Lung microvascular endothelial cell (primary cell): ENCODE measurements around the gene CCDC88C. TPM values are rescaled to one million over a fixed set of nuclear protein-coding genes. Genes with fewer than 3 reads are reported as not detected.

ENCODE experiments used
- DNase-seq, 2 donors: peaks; one replicate each; pipeline versions ENCODE4 v3.0.0 to v3.0.0-alpha.2; 2010; ENCODE audit warnings: low read depth in 2 of 2
- total RNA-seq: library from RNA; depleted of rRNA; stranded (reverse); fragments of >200 nt; gene quantifications from 2 replicates; pipeline ENCODE4 v1.2.1, GENCODE V29; 2014

The CCDC88C gene
- total RNA-seq, 1 donor from 2014 or later, result 13.7 TPM

GRCh38 chr14:91399868-91400640 lies 17.6 kb downstream of the CCDC88C start:
- DNase-seq, result peak in 1 of 2 donors; percentile 21

DNA sequence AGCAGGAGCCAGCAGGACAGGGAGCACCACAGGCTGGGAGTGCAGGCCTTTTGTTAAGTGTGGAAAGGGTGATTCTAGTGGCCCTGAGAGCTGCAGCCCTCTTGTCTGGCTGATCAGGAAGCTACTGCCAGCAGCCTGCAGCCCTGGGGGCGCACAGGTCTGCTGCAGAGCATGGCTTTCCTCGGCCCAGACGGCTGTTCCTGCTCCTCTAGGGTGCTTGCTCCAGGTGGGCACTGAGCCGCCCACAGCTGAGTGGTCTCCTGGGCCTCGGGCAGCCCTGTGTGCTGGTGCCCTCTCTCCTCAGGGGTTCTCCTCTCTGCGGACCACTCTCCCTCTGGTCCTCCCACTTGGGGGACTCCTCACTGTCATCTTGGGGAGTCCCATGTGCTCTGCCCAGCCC lies 18.9 kb downstream of the CCDC88C start:
- DNase-seq, result no peak

DNA sequence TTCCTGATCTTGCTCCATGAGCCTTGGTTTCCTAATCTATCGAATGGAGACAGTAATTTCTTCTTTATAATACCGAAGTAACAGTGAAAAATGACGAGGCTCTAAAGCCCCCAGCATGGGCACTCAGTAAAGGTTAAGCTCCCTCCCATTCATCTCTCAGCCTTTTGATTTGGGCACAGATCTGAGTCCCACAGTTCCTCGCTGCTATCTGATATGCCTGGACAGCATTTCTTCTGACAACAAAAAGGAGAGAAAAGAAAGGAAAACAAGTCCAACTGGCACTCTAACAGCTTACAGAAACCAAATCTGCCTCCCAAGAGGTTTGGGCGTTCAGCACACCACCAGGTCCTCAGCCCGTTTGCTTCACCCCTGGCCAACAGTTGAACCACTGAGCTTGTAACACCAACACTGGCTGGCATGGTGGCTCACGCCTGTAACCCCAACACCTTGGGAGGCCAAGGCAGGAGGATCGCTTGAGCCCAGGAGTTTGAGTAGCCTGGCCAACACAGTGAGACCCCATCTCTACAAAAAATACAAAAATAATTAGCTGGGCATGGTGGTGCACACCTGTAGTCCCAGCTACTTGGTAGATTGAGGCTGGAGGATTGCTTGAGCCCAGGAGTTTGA lies 19.5 kb downstream of the CCDC88C start:
- no peak for DNase-seq

DNA sequence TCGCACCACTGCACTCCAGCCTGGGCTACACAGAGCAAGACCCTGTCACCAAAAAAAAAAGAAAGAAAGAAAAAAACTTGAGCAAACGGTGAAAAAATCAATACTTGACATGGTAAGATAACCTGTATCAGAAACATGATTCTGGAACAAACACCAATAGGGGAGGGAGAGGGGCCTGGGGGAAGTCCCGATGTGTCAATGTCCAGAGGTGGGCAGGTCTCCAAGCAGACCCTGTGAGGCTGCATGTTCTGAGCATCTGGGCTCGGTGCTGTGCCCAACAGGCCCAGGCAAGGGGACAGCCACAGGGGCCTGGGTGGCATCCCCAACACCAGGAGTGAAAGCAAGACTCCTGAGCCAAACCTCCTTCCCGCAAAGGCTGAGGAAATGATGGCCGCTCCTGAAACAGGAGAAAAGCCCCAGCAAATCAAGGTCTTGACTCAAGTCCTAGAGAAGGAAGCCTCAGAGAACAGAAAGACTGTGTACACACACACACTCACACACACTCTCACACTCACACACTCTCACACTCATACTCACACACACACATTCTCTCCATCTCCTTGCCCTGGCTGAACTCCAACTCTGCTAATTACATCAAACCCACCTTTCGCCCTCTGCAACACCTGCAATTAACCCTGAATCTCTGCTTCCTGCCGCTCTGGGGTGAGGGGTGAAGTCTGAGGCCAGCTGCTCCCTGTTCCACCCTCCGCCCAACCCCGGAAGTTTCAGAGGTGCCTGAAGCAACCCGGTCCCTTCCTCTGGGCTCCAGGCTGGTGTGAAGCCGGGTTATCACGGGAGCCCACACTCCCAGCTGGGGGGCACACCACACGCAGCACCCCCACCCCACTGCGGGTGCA lies 20.4 kb downstream of the CCDC88C start:
- no peak for DNase-seq

DNA sequence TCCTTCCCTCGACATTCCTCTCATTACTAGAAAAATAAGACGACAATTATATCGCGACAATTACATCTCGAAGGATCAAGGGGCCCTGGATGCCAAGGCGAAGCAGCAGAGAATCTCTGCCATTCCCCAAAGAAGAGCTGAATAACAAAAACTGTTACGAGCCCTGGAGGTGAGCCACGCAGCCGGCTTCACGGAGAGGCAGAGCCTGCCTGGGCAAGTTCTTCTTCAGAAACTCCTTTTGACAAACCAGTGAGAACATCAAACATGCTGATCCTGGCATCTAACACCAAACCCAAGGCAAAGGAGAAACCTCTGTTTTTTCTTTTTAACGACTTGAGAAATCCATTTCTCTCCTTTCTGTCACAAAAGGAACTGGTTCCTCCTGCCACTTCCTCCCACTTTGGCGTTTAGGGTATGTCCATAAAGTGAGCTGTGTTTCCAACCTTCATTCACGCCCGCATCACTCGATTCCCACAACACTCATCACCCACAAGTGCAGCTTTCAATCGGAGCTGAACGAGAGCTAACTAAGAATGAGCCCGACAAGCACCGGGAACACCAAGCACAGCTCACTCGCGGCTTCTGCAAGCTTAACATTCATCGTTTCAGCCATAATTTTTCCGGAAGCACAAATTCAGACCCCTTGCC lies 21.5 kb downstream of the CCDC88C start:
- DNase-seq, result no peak

- no peak for DNase-seq
These were observed 22.2 kb downstream of the CCDC88C start for GRCh38 chr14:91395466-91395865.

GRCh38 chr14:91394105-91395081 lies 23.2 kb downstream of the CCDC88C start:
- DNase-seq, result no peak

DNA sequence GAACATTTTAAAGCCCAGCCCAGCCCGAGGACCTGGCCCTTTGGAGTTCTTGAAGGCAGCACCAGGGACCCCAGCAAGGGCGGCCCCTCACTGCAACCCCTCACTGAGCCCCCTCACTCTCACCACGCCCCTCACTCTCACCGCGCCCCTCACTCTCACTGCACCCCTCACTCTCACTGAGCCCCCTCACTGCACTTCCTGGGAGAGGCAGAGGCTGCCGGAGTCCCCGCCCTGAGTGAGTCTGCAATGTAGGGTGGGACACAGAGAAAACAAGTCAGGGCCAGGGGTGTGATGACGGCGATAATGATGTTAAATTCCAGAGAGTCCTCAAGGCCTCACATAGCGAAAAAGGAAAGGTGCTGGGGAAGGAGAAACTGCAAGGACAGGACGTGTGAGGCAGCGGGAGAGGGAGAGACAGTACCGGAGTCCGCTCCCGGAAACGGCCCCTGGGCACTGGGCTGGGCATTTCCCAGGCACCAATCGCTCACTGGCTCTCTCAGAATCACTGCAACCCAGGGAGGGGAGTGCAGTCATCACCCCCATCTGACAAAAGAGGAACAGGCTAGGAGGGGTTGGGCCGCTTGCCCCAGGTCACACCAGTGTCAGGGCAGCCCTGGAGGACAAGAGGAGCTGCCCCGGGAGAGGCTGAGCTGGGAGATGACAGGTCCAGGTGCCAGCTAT lies 24.9 kb downstream of the CCDC88C start:
- DNase-seq, result no peak

DNA sequence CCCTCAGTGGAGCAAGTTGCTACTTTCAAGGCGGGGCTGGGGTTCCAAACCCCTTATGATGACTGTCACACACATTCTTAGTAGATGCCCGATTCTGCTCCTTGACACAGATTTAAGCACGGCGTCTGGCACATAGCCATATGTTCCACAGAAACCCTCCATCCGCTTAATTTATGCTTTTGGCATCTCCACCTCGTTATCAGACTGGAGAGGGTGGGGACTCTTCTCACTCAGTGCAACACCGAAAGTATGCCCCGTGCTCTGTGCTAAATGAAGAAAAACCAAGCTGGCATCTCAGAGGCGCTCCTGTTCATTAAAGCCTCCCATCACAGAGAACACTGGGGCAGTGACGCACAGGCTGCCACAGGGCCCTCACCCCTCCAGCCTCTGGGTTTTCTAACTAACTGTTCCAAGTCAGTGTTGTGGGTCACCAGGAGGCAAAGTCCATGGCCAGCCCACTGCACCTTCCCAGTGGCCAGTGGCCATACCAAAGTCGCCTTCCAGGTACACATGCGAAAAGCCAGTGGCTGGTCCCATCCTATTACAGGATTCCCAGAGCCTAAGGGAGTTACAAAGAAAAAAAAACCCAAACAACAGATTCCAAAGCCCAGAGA lies 27.3 kb downstream of the CCDC88C start:
- DNase-seq, result no peak

DNA sequence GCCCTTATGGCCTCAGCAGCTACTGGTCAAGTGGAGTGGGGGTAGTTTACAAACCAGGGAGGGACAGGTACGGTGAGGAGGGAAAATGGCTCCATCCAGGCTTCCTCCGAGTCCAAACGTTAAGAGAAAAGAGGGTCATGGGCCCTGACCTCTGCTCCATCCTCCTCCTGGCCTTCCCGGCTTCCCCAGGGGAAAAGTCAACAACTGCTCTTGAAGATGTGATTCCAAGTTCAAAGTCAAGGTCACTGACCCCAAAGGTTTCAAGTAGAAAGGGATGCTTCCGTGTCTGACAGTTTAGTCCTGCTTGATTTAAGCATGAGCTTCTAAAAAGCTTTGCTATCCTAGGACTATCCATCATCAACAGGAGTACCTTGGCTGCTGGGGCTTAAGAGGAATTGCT lies 28.5 kb downstream of the CCDC88C start:
- no peak for DNase-seq

GRCh38 chr14:91388551-91388975 lies 29.1 kb downstream of the CCDC88C start:
- no peak for DNase-seq

GRCh38 chr14:91387951-91388381 lies 29.7 kb downstream of the CCDC88C start:
- DNase-seq, result no peak

GRCh38 chr14:91387169-91387835 lies 30.3 kb downstream of the CCDC88C start:
- DNase-seq, result peak in 1 of 2 donors; percentile 47

- DNase-seq, result no peak
These were observed 31.9 kb downstream of the CCDC88C start for GRCh38 chr14:91385697-91386096.

GRCh38 chr14:91385224-91385623 lies 32.4 kb downstream of the CCDC88C start:
- DNase-seq, result no peak

DNA sequence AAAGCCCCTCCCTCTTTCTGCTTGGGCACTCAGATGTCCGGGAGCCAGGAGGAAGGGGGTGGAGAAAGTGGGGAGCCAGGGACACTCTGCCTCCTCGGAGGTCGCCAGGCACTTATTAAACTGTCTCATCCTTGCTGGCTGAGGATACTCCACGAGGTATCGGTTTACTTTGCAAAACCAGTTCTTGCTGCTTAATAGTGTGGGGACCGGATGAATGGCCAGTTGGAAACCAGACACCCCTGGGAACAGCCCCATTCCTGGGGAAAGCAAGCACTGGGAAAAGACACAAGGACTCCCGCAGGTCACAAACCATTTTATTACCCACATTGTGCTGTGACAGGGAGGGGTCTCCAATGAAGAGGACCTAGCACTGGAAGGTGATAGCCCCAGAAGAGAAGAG lies 34.2 kb downstream of the CCDC88C start:
- DNase-seq, result no peak

DNA sequence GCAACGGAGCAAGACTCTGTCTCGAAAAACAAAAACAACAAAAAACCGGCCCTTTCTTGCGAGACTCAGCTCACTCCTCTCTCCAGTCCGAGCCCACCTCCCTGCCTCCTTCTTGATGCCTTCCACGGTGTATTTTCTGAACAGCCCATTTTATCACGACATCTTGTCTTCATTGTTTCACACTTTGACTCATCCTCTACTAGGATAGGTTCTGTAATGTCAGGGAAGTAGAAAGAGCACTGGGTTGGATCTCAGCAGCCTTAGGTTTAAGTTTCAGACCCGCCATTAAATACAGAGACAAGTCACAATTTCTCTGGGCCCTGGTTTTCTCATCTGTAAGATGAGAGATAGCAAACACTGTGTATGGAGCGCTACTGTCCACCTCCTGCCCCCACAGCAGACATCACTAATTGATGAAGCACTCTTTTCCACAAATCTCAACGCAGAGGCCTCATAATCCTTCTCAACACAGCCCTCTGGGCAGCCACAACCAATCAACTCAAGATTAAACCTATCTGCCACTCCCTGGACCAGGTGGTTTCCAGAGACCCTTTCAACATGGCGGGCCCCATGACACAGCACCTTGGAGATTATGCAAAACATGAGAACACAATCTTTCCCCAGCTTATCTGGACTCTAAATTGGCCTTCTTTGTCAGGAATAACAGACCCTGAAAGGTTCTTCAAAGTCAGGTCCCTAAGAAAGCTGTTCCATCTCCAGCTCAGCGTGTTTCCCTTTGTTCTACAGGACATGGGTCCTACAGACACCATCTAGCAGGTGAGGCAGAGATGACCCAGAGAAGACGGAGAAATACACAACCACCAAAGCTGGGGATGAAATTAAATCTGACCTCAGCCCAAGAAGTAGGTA lies 35.6 kb downstream of the CCDC88C start:
- no peak for DNase-seq
